Measurements from ENCODE around the gene MGA. TPM values are rescaled to one million over a fixed set of nuclear protein-coding genes. Genes with fewer than 3 reads are reported as not detected.

MGA gene
- polyA plus RNA-seq, 3 donors = 2.7 to 6.9 (median 4.2) TPM

DNA sequence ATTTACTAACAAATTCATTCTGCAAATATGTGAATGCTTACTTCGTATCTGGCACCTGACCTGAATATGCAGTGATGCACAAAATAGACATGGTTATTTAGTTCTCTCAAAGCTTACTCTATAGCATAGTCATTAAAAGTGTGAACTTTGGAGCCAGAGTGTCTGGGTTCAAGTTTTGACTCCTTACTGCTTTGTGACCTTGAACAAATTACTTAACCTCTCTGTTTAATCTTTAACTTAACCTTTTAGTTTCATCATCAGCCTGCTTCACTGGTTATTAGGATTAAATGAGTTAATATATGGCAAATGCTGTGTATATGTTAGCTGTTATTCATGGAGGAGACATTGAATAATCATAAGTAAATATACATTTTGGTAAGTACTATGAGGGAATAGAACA, 12.1 kb upstream of the MGA start:
- H3K36me3 ChIP-seq (replicated peaks in 1 of 2; ENCODE audit: control insufficient read depth in 1 of 2, insufficient read depth in 2 of 2, low read length in 2 of 2) = no peaks in the 10 kb centered on the region
- peaks cover 0 to 3% (median 2%) of the 10 kb centered on the region in 3 donors for H3K27me3 Mint-ChIP-seq (ENCODE audit: low read depth in 3 of 3)
- peaks cover 11 to 18% (median 14%) of the 10 kb centered on the region in 7 donors for H3K9me3 Mint-ChIP-seq
- H3K27me3 ChIP-seq (ENCODE audit: control insufficient read depth in 2 of 2, insufficient read depth in 2 of 2, low read length in 2 of 2) = no peaks in the 10 kb centered on the region
- no peak overlapping the region for H3K9ac ChIP-seq (ENCODE audit: insufficient read depth, low read length, poor library complexity, severe bottlenecking)
- no peaks in the 10 kb centered on the region for H4K20me1 ChIP-seq (ENCODE audit: insufficient read depth, low read length)
- H3K27ac ChIP-seq (ENCODE audit: low read depth in 1 of 2, low read length in 2 of 2) = no peak overlapping the region
- no peak overlapping the region for H3K4me2 ChIP-seq (replicated peaks; ENCODE audit: extremely low read depth, low read length, poor library complexity, severe bottlenecking)
- no peaks in the 10 kb centered on the region for H3K36me3 Mint-ChIP-seq
- no CpG with 5 or more reads among the region's 1 CpG for WGBS (ENCODE audit: insufficient coverage)
- H2AFZ ChIP-seq (ENCODE audit: insufficient read depth, low read depth, low read length, poor library complexity, severe bottlenecking) = no peak overlapping the region
- TF ChIP-seq, protein P1, sequence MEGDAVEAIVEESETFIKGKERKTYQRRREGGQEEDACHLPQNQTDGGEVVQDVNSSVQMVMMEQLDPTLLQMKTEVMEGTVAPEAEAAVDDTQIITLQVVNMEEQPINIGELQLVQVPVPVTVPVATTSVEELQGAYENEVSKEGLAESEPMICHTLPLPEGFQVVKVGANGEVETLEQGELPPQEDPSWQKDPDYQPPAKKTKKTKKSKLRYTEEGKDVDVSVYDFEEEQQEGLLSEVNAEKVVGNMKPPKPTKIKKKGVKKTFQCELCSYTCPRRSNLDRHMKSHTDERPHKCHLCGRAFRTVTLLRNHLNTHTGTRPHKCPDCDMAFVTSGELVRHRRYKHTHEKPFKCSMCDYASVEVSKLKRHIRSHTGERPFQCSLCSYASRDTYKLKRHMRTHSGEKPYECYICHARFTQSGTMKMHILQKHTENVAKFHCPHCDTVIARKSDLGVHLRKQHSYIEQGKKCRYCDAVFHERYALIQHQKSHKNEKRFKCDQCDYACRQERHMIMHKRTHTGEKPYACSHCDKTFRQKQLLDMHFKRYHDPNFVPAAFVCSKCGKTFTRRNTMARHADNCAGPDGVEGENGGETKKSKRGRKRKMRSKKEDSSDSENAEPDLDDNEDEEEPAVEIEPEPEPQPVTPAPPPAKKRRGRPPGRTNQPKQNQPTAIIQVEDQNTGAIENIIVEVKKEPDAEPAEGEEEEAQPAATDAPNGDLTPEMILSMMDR (IDR thresholded peaks at IDR 0.05) = no peak
- no peak for DNase-seq
- intact Hi-C loops (cut with micrococcal nuclease) = no loop called here
- no peak overlapping the region for H3K4me3 Mint-ChIP-seq
- H3K27ac Mint-ChIP-seq = no peak overlapping the region
- no peak overlapping the region for H3K4me3 ChIP-seq (replicated peaks in 1 of 3; ENCODE audit: low read depth in 2 of 3, low read length in 3 of 3)
- H3K4me1 Mint-ChIP-seq = peaks cover 15% of the 10 kb centered on the region
- H3K4me1 ChIP-seq (ENCODE audit: control insufficient read depth in 1 of 2, insufficient read depth in 2 of 2, low read length in 2 of 2) = peaks cover 29 to 34% of the 10 kb centered on the region in 2 donors
- no peaks in the 10 kb centered on the region for H3K79me2 ChIP-seq (ENCODE audit: insufficient read depth, low read length)
- peaks cover 0 to 8% of the 10 kb centered on the region in 2 donors for H3K9me3 ChIP-seq (replicated peaks in 1 of 2; ENCODE audit: control insufficient read depth in 1 of 2, insufficient read depth in 1 of 2, low read length in 2 of 2)

DNA sequence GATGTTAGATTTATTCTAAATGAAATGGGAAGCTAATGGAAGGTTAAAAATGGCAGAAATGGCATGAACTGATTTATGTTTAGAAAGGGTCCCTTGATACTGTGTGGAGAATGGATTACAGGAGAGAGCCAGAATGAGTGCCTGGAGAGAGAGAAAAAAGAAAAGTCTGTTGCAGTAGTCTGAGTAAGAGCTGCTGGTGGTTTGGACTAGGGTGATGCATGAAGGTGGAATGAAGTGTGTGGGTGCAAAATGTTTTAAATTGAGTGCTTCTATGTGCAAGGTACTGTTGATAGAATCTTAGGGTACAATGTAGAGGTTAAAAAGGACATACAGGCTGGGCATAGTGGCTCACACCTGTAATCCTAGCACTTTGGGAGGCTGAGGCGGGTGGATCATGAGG, 11.4 kb upstream of the MGA start:
- peaks cover 11 to 18% (median 14%) of the 10 kb centered on the region in 7 donors for H3K9me3 Mint-ChIP-seq
- H4K20me1 ChIP-seq (ENCODE audit: insufficient read depth, low read length) = no peaks in the 10 kb centered on the region
- H3K27ac ChIP-seq (ENCODE audit: low read depth in 1 of 2, low read length in 2 of 2) = no peak overlapping the region
- TF ChIP-seq, protein P1 (IDR thresholded peaks at IDR 0.05) = no peak
- no peak overlapping the region for H3K27ac Mint-ChIP-seq
- H3K36me3 ChIP-seq (replicated peaks in 1 of 2; ENCODE audit: control insufficient read depth in 1 of 2, insufficient read depth in 2 of 2, low read length in 2 of 2) = no peaks in the 10 kb centered on the region
- H3K4me1 ChIP-seq (ENCODE audit: control insufficient read depth in 1 of 2, insufficient read depth in 2 of 2, low read length in 2 of 2) = peaks cover 30 to 36% of the 10 kb centered on the region in 2 donors
- no peak overlapping the region for H3K4me3 ChIP-seq (replicated peaks in 1 of 3; ENCODE audit: low read depth in 2 of 3, low read length in 3 of 3)
- intact Hi-C loops (cut with micrococcal nuclease) = no loop called here
- peaks cover 0 to 8% of the 10 kb centered on the region in 2 donors for H3K9me3 ChIP-seq (replicated peaks in 1 of 2; ENCODE audit: control insufficient read depth in 1 of 2, insufficient read depth in 1 of 2, low read length in 2 of 2)
- no peaks in the 10 kb centered on the region for H3K79me2 ChIP-seq (ENCODE audit: insufficient read depth, low read length)
- H3K4me3 Mint-ChIP-seq = no peak overlapping the region
- H3K27me3 ChIP-seq (ENCODE audit: control insufficient read depth in 2 of 2, insufficient read depth in 2 of 2, low read length in 2 of 2) = no peaks in the 10 kb centered on the region
- WGBS (ENCODE audit: insufficient coverage) = 100% methylated on average over 1 of the region's 1 CpG
- H3K4me1 Mint-ChIP-seq = peaks cover 17% of the 10 kb centered on the region
- DNase-seq = no peak
- H3K9ac ChIP-seq (ENCODE audit: insufficient read depth, low read length, poor library complexity, severe bottlenecking) = no peak overlapping the region
- no peak overlapping the region for H2AFZ ChIP-seq (ENCODE audit: insufficient read depth, low read depth, low read length, poor library complexity, severe bottlenecking)
- H3K27me3 Mint-ChIP-seq (ENCODE audit: low read depth in 3 of 3) = peaks cover 0 to 3% (median 2%) of the 10 kb centered on the region in 3 donors
- H3K36me3 Mint-ChIP-seq = no peaks in the 10 kb centered on the region
- H3K4me2 ChIP-seq (replicated peaks; ENCODE audit: extremely low read depth, low read length, poor library complexity, severe bottlenecking) = no peak overlapping the region
